Measurements from ENCODE around the gene S100PBP. TPM values are rescaled to one million over a fixed set of nuclear protein-coding genes. Genes with fewer than 3 reads are reported as not detected.

The S100PBP gene
- total RNA-seq, 4 donors from 2014 or later, result 44.3 to 178 (median 58.1) TPM

GRCh38 chr1:32878637-32879041 is 61.2 kb downstream of the S100PBP start:
- Histone ChIP-seq H3K4me3 (no peak overlapping the region), H3K36me3 (no peaks in the 10 kb centered on the region), H3K27ac (no peak overlapping the region), H3K27me3 (no peaks in the 10 kb centered on the region), H3K9me3 (no peaks in the 10 kb centered on the region), H3K4me1 (peaks cover 0 to 5% (median 0%) of the 10 kb centered on the region in 4 donors)
- no peak for DNase-seq
- TF ChIP-seq CTCF (IDR thresholded peaks at IDR 0.05) (no peak), POLR2A (IDR thresholded peaks at IDR 0.05) (no peak)

- DNase-seq, result no peak
- H3K36me3 ChIP-seq, result no peaks in the 10 kb centered on the region
- H3K4me1 ChIP-seq, result peaks cover 0 to 13% (median 1%) of the 10 kb centered on the region in 4 donors
- no peak for TF ChIP-seq CTCF (IDR thresholded peaks at IDR 0.05)
- no peak for TF ChIP-seq POLR2A (IDR thresholded peaks at IDR 0.05)
- H3K27ac ChIP-seq, result no peak overlapping the region
- no peak overlapping the region for H3K4me3 ChIP-seq
- H3K9me3 ChIP-seq, result no peaks in the 10 kb centered on the region
- H3K27me3 ChIP-seq, result peaks cover 0 to 7% of the 10 kb centered on the region in 2 donors
Measured at GRCh38 chr1:32881291-32881690, 63.8 kb downstream of the S100PBP start.

- DNase-seq, result peak in 1 of 3 donors; percentile 36
- no peak for TF ChIP-seq POLR2A (IDR thresholded peaks at IDR 0.05)
- no peak for TF ChIP-seq CTCF (IDR thresholded peaks at IDR 0.05)
Measured at GRCh38 chr1:32881871-32882850, 64.7 kb downstream of the S100PBP start.

DNA sequence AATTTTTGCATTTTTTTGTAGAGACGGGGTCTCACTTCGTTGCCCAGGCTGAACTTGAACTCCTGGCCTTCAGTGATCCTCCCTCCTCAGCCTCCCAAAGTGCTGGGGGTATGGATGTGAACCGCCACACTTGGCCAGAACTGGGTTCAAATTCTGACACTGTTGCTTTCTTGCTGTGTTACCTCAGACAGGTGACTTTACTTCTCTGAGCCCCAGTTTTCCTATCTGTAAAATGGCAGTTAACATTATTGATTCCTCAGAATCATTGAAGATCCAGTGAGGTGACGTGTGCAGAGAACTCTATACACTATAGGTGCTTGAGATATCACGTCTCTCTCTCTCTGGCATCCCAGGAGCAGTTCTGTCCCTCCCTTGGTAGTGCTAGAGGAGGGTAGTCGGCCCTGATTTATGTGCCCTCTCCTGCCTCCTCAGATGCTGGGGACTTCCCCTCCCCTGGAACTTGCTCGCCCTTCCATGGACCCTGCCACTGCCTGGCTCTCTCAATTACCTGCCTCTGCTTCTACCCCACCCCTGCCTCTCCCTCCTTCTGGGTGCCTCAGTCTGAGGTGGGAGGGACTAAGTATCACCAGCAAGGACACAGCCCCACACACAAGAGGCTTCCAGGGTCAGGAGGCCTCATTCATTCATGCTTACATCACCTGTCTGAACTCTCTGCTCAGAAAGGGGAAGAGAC is 66.0 kb downstream of the S100PBP start:
- no peak for DNase-seq
- peaks cover 0 to 19% (median 3%) of the 10 kb centered on the region in 4 donors for H3K4me1 ChIP-seq

More at GRCh38 chr1:32881871-32882850, 64.7 kb downstream of the S100PBP start:
- Histone ChIP-seq H3K4me1 (peaks cover 0 to 19% (median 3%) of the 10 kb centered on the region in 4 donors), H3K36me3 (no peaks in the 10 kb centered on the region), H3K27me3 (peaks cover 0 to 15% of the 10 kb centered on the region in 2 donors), H3K9me3 (no peaks in the 10 kb centered on the region), H3K27ac (no peak overlapping the region), H3K4me3 (no peak overlapping the region)

More for the DNA sequence above, 66.0 kb downstream of the S100PBP start:
- H3K27ac ChIP-seq, result no peak overlapping the region
- H3K36me3 ChIP-seq, result no peaks in the 10 kb centered on the region
- H3K27me3 ChIP-seq, result peaks cover 0 to 16% of the 10 kb centered on the region in 2 donors
- no peaks in the 10 kb centered on the region for H3K9me3 ChIP-seq
- TF ChIP-seq CTCF (IDR thresholded peaks at IDR 0.05) (no peak), POLR2A (IDR thresholded peaks at IDR 0.05) (no peak)
- no peak overlapping the region for H3K4me3 ChIP-seq

Measured in Peyer's patch (tissue), 4 donors.